Natural killer cell treated with Interleukin-12 subunit alpha and Interleukin-12 subunit beta and Interleukin-15 and Interleukin-18, amount 100 ng/mL, for 72 hours (primary cell): ENCODE data around the gene CLEC16A. TPM values are rescaled to one million over a fixed set of nuclear protein-coding genes. Genes with fewer than 3 reads are reported as not detected.

ENCODE experiments used
- ATAC-seq, 2 donors: fragments of 150-1000 bp; cut with Tn5 transposase in 1 of 2; sonication (Bioruptor Pico), chemical (Tn5 transposase) in 1 of 2; 2 replicates each; pipeline ENCODE4 v1.10.0; 2021
- DNase-seq: peaks from one replicate; pipeline ENCODE4 v3.0.0; 2022; ENCODE audit warnings: low spot score
- H3K27ac Mint-ChIP-seq, 2 donors: 1 replicate in 1 of 2; 2 replicates in 1 of 2; pipeline ENCODE4 v1.8.0; 2022; ENCODE audit warnings: mixed read lengths in 2 of 2, mild to moderate bottlenecking in 1 of 2, moderate library complexity in 1 of 2
- H3K27me3 Mint-ChIP-seq, 2 donors: 1 replicate in 1 of 2; 2 replicates in 1 of 2; pipeline ENCODE4 v1.8.0; 2022; ENCODE audit warnings: mixed read lengths in 2 of 2
- H3K36me3 Mint-ChIP-seq: one replicate; pipeline ENCODE4 v1.8.0; 2022; ENCODE audit warnings: mixed read lengths
- H3K4me1 Mint-ChIP-seq, 2 donors: 1 replicate in 1 of 2; 2 replicates in 1 of 2; pipeline ENCODE4 v1.8.0; 2022; ENCODE audit warnings: low read depth in 2 of 2, mixed read lengths in 2 of 2, mild to moderate bottlenecking in 1 of 2
- H3K4me3 Mint-ChIP-seq: one replicate; pipeline ENCODE4 v1.8.0; 2022; ENCODE audit warnings: mixed read lengths
- H3K9me3 Mint-ChIP-seq: 2 replicates; pipeline ENCODE4 v1.8.0; 2022; ENCODE audit warnings: mixed read lengths
- total RNA-seq, 2 donors: library from RNA; stranded (reverse); gene quantifications; one replicate each; pipeline ENCODE4 v1.2.3, GENCODE V29; 2022

Gene CLEC16A
- total RNA-seq, 2 donors from 2014 or later = 42.5 to 60.2 TPM

DNA sequence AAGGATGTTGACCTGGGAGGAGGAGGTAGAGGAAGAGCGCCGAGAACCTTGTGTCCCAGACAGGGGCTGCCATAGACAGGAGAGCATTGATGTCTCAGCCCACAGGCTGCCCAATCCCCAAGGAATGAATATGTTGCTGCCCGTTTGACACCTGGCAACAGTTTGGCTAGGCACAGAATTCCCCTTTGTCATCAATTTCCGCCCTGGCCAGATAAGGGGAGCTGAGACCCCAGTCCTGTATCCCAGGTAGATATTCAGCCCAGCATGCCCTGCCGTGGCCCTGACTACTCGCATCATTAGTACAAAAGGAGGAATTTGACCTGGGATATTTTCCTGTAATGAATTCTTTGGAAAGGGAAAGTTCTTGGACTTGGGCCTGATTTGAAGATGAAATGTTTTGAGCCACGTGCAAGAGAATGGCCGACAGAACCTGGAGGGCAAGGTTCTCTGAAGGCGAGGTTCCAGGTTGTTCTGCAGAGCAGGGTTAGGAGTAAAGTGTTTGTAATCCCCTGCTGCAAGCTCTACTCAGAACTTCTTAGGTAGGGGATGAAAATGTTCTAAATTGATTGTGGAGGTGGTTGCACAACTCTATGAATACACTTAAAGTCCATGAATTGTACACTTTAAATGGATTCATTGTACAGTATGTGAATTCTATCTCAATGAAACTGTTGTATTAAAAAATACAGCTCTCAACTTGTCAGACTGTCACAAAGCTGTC lies 202.8 kb downstream of the CLEC16A start:
- Mint-ChIP-seq H3K4me1 (peaks cover 14 to 31% of the 10 kb centered on the region in 2 donors), H3K27me3 (no peaks in the 10 kb centered on the region), H3K9me3 (no peaks in the 10 kb centered on the region), H3K36me3 (peaks cover 13% of the 10 kb centered on the region), H3K4me3 (no peak overlapping the region), H3K27ac (peak overlapping the region in 1 of 2 donors; percentile 38)
- ATAC-seq (no peak), DNase-seq (no peak)

DNA sequence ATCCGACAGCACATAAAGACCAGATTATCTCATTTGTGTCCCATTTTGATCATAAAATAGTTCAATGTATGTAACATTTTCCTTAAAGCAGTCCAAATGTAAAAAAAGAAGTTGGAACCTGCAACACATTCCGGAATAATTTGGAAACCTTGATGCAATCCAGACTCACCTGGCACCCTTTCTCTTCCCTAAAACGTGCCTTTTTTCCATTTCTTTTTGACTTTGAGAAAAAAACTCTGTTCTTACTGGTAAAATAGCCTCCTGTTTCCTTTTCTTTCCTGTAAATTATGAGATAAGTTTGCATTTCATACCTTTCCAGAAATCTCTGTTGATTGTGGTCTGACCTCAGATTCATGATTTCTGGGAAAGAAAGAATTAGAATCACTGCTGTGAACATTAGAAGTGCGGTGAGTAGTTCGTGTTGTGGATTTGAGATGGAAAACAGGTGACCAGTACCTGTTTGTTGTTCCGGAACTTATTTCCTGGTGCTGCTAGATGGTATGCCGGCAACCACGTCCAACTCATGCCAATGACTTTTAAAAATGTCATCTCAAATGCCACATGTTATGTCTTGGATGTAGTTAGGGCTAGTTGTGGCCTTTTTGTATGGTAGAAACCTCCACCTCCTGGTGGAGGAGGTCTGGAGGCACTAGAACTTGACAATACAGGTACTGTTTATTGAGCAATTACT lies 203.5 kb downstream of the CLEC16A start:
- ATAC-seq (no peak), DNase-seq (no peak)
- Mint-ChIP-seq H3K9me3 (no peaks in the 10 kb centered on the region), H3K27ac (peak overlapping the region in 1 of 2 donors; percentile 54), H3K4me1 (peaks cover 16 to 34% of the 10 kb centered on the region in 2 donors), H3K27me3 (no peaks in the 10 kb centered on the region), H3K36me3 (peaks cover 13% of the 10 kb centered on the region), H3K4me3 (no peak overlapping the region)

DNA sequence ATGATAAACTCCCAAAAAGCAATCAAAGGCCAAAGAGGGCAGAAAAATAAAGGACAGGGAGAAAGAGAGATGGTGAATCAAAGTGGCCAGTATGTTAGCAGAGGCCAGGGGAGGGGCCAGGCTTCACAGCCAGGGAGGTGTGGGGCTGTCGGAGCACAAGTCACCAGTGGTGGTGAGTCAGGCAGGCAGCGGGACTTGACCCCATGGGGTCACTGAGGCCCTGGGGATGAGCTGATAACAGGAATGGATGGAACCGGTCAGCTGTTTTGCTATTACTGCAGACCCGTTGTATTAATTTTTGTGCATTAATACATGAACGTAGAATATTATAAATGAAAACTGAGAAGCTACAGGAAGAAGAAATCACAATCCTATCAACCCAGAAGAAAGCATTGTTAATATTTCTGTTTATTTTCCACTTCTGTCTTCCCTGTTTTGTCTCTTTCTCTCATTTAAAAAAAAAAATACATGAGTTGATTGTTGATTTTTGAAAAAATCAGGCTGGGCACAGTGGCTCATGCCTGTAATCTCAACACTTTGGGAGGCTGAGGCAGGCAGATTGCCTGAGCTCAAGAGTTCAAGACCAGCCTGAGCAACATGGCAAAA lies 204.8 kb downstream of the CLEC16A start:
- peak overlapping the region; percentile 28 to 54 for H3K27ac Mint-ChIP-seq
- no peaks in the 10 kb centered on the region for H3K27me3 Mint-ChIP-seq
- H3K4me3 Mint-ChIP-seq = no peak overlapping the region
- ATAC-seq (no peak), DNase-seq (no peak)
- peaks cover 13% of the 10 kb centered on the region for H3K36me3 Mint-ChIP-seq
- H3K4me1 Mint-ChIP-seq = peaks cover 20 to 28% of the 10 kb centered on the region in 2 donors
- H3K9me3 Mint-ChIP-seq = no peaks in the 10 kb centered on the region

DNA sequence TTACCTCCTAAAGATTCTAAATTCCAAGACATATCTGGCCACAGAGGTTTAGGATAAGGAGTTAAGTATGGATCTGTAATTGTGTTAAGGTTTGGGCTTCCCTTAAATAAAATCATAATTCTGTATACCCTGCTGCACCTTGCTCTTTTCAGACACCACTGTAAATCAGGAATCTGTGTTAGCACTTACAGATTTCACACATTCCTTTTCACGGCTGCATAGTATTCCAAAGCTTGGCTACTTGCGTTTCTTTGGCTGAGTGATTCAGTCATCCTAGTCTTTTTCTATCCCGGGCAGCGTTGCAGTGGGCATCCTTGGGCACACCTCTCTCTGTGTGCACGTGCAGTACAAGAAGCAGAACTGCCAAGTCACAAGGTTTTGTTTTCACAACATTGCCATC lies 205.8 kb downstream of the CLEC16A start:
- H3K4me1 Mint-ChIP-seq = peaks cover 24 to 27% of the 10 kb centered on the region in 2 donors
- H3K9me3 Mint-ChIP-seq = no peaks in the 10 kb centered on the region
- H3K27ac Mint-ChIP-seq = no peak overlapping the region
- H3K36me3 Mint-ChIP-seq = peaks cover 13% of the 10 kb centered on the region
- ATAC-seq (no peak), DNase-seq (no peak)
- H3K27me3 Mint-ChIP-seq = no peaks in the 10 kb centered on the region
- no peak overlapping the region for H3K4me3 Mint-ChIP-seq

DNA sequence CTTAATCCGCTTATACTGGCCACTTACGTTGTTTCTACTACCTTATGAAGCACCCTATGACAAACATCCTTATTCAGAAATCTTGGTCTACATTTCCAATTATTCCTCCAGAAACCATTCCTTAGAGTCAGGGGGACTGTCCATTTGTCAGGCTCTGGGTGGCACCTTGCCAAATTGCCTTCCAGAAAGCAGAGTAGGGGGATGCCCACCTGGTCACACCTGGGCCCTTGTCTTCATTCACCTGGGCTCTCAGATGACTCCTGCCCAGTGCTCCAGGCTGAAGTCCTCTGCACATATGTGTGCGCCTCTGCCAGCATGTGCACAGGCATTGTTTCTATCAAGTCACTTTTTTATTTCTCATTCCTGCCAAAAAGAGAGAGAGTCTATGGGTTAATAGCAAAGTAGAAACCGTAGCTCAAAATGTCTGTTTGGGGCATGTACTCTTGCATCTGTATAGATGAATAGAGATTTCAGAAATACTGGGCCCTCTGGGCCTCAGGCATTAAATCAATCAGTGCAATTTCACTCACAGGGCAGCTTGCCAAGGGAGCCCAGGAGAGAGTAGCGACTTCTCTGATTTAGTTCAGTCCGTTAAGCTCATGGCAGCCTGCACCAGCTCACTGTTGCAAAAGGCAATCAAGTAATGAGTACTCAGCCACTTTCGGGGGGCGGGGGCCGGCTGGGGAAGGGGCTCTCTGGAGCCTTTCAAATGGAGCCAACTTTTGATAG lies 207.0 kb downstream of the CLEC16A start:
- no peak for DNase-seq
- Mint-ChIP-seq H3K4me1 (peaks cover 23% of the 10 kb centered on the region in 2 donors), H3K9me3 (no peaks in the 10 kb centered on the region), H3K4me3 (no peak overlapping the region), H3K27me3 (no peaks in the 10 kb centered on the region), H3K27ac (peak overlapping the region in 1 of 2 donors; percentile 86), H3K36me3 (peaks cover 13% of the 10 kb centered on the region)
- ATAC-seq = no peak

DNA sequence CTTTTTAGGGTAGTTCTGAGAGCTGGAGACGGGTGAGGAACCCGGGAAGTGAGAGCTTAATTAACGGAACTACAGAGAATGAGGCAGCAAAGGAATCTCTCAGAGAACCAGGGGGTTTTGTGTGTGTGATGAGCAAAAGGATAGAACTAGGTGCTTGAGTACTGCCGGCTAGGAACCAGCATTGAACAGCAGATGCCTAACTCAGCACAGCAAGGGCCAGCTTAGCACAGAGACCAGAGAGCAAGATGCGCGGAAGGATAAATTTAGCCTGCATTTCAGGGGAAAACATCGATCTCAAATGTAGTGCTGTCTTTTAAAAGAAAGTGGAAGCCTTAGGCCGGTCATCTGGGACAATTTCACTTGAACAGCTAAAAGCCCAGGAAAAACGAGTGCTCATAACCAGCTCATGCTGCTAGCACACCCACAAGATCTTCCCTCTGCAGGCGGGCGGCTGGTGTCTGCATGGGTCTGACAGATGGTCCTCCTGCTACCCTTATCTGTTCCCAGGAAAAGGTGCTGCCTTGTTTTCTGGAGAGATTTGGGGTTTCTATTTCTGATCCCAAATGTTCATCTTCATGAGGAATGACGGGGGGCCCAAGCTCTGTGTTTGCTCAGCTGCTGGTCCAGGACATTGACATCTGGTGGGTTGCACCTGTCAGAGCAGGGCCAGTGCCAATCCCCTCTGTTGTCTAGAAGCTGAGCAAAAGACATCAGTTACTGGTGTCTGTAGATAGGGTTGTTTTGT lies 207.7 kb downstream of the CLEC16A start:
- Mint-ChIP-seq H3K36me3 (peaks cover 13% of the 10 kb centered on the region), H3K27ac (peak overlapping the region; percentile 14 to 86), H3K9me3 (no peaks in the 10 kb centered on the region), H3K27me3 (no peaks in the 10 kb centered on the region), H3K4me3 (no peak overlapping the region), H3K4me1 (peaks cover 20 to 28% of the 10 kb centered on the region in 2 donors)
- DNase-seq (no peak), ATAC-seq (no peak)

DNA sequence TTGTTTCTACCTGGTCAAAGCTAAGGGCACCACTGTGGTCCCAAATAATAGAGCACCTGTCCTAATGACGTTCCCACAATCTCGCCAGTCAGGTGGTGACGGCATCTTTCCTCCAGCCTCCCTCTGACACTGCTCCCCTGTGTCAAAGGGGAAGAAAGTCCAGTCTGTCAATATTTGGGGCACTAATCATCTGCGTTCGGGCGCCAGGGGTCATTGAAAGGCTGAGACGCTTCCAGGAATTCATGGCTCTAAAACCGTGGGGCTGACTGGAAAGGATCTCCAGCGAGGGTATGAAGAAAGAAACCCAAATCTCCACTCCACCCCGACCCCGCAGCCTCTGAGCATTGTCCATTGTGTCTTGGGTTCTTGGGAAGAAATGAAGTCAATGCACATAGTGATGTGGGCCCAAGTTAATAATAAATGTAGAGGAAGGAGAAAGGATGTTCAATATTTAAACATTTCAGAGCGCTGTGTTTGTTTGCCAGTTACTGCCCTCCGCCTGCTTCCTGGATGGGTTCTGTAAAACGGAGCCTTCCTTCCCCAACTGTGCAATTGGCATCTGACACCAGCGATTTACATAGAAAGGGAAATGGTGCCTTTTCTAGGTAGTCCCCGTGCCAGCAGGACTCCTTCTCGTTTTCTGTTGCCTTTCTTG lies 208.4 kb downstream of the CLEC16A start:
- ATAC-seq = no peak

DNA sequence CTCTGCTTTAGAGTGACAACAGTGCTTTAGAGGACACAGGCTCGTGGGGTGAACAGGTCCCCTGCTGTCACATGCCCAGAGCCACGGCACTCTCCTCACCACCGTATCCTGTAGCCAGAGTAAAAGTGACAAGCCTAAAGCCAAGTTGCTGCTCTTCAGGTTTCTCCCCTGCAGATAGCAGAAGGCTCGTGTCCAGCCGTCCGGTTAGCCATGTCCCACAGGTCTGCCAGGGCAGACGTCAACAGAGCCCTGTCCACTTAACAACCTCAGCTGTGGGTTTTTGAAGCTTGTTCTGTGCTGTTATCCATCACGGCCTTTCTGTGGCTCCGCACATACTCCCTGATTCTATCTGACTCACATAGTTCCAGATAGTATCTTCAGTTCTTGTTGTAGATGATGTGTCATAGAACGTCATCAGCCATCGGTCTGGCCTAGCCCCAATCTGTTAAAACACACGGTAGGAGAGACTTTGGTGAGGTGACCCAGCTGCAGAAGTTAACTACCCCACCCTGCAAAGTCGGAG lies 211.0 kb downstream of the CLEC16A start:
- H3K9me3 Mint-ChIP-seq = no peaks in the 10 kb centered on the region
- H3K4me1 Mint-ChIP-seq = peaks cover 39 to 54% of the 10 kb centered on the region in 2 donors
- H3K27me3 Mint-ChIP-seq = no peaks in the 10 kb centered on the region
- peak in 1 of 2 donors; percentile 78 for ATAC-seq
- no peak overlapping the region for H3K4me3 Mint-ChIP-seq
- peaks cover 7% of the 10 kb centered on the region for H3K36me3 Mint-ChIP-seq
- no peak for DNase-seq
- H3K27ac Mint-ChIP-seq = peak overlapping the region; percentile 51 to 54

More for the DNA sequence above, 208.4 kb downstream of the CLEC16A start:
- Mint-ChIP-seq H3K27me3 (no peaks in the 10 kb centered on the region), H3K36me3 (peaks cover 13% of the 10 kb centered on the region), H3K4me3 (no peak overlapping the region), H3K27ac (peak overlapping the region; percentile 14 to 86), H3K9me3 (no peaks in the 10 kb centered on the region), H3K4me1 (peaks cover 23 to 35% of the 10 kb centered on the region in 2 donors)
- no peak for DNase-seq

DNA sequence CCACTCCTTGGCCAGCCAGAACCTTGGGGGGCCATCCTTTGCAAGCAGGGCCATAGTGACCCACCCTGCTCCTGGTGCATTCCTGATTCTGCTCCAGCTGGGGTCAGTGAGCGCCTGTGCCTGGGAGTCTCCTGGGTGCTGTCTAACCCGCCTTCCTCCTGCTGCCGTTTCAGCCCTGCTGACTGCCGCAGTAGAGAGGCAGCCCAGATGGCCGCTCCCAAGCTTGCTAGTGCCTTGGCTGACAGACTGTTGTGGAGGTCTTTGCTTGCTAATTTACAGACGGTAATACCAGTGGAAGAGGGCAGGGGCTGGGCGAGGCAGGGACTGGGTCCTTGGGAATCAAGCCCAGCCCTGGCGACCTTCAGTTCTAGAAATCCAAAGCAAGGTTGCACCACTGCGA lies 212.0 kb downstream of the CLEC16A start:
- Mint-ChIP-seq H3K9me3 (no peaks in the 10 kb centered on the region), H3K27me3 (no peaks in the 10 kb centered on the region), H3K27ac (no peak overlapping the region), H3K4me1 (peaks cover 50 to 65% of the 10 kb centered on the region in 2 donors), H3K36me3 (peaks cover 4% of the 10 kb centered on the region), H3K4me3 (no peak overlapping the region)
- no peak for ATAC-seq
- DNase-seq = no peak

DNA sequence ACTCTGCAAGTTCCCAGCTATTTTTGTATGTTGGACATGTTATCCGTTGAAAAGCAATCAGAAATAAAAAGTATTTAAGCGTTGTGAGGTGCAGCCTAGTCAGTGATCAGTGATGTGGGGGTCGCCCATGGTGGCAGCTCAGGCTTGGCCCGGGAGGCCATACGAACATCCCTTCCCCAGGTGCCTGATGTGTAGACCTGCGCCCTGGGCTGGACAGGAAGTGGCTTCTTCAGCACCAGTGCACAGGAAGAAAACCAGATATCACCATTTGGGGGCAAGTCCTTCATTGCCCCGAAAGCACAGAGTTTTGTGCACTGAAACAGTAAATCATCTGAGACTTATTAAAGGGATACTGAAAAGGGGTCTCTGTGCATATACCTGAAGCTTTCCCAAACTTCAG lies 212.8 kb downstream of the CLEC16A start:
- DNase-seq (no peak), ATAC-seq (no peak)
- H3K4me1 Mint-ChIP-seq = peaks cover 57 to 70% of the 10 kb centered on the region in 2 donors
- H3K4me3 Mint-ChIP-seq = peak overlapping the region; percentile 41
- H3K36me3 Mint-ChIP-seq = peaks cover 4% of the 10 kb centered on the region
- peak overlapping the region; percentile 43 to 97 for H3K27ac Mint-ChIP-seq
- no peaks in the 10 kb centered on the region for H3K27me3 Mint-ChIP-seq
- H3K9me3 Mint-ChIP-seq = no peaks in the 10 kb centered on the region

DNA sequence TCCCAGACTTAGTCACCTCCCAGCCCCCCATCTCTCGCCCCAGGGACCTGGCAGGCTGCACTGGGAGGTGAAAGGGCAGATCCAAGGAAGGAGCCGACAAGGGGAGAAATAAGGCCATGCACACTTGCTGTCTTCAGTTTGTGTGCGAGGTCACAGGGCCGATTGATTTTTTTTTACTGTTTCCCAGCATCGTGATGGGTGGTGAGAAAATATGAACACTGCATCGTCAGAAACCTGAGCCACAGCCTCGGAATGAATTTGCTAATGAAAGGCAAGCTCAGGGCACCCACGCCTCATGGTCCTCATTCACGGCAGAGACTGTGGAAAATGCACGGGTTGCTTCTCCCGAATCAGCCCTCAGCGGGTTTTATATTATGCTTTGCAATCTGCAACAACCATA lies 213.7 kb downstream of the CLEC16A start:
- ATAC-seq = no peak
- Mint-ChIP-seq H3K27ac (peak overlapping the region; percentile 43 to 97), H3K9me3 (no peaks in the 10 kb centered on the region), H3K36me3 (peaks cover 4% of the 10 kb centered on the region), H3K27me3 (no peaks in the 10 kb centered on the region), H3K4me1 (peaks cover 61 to 74% of the 10 kb centered on the region in 2 donors), H3K4me3 (no peak overlapping the region)
- no peak for DNase-seq

DNA sequence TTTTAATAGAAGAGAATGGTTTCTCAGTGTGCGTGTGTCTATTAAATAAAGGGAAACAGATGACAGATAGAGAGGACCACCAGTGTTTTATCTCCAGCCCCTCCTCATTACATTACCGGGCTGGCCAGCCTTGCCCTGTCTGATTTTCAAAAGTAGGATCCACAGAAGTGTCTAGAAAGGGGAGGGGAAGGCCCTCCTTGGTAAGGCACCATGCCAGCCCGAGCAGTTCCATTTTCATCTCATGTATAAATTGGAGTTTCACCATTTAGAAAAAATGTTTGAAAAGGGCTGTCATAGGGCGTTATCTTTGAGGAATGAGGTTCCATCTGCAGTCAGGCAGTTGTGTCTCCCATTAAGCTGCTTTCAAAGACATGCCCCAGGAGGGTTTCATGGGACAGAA lies 214.9 kb downstream of the CLEC16A start:
- ATAC-seq = no peak

More for the DNA sequence above, 214.9 kb downstream of the CLEC16A start:
- Mint-ChIP-seq H3K4me1 (peaks cover 62 to 67% of the 10 kb centered on the region in 2 donors), H3K36me3 (peaks cover 4% of the 10 kb centered on the region), H3K27ac (peak overlapping the region; percentile 97 to 99), H3K27me3 (no peaks in the 10 kb centered on the region), H3K4me3 (peak overlapping the region; percentile 35), H3K9me3 (no peaks in the 10 kb centered on the region)
- DNase-seq = no peak
